Activated T-helper 2 cell treated with anti-CD3 and anti-CD28 coated beads, Interferon-gamma antibody, Interleukin-2, Interleukin-4, amounts not matched to agents 10 μg/mL and 5 μg/mL and 100 μg/mL, durations not matched to agents 14 hours and 24 hours and 36 hours (primary cell): ENCODE data around the gene CCDC116. TPM values are rescaled to one million over a fixed set of nuclear protein-coding genes. Genes with fewer than 3 reads are reported as not detected.
"Not testable (repeated sequence)": the region's sequence is repeated elsewhere in the genome, so short reads cannot be mapped to it uniquely, and the experiment has no call there.

Source experiments
- DNase-seq: peaks from one replicate; pipeline ENCODE4 v3.0.0; 2021; ENCODE audit warnings: low spot score
- H3K27ac Mint-ChIP-seq: one replicate; pipeline ENCODE4 v1.8.0; 2021; ENCODE audit warnings: mixed read lengths
- H3K27me3 Mint-ChIP-seq: one replicate; pipeline ENCODE4 v1.8.0; 2021; ENCODE audit warnings: low read depth, mixed read lengths
- H3K36me3 Mint-ChIP-seq: one replicate; pipeline ENCODE4 v1.8.0; 2021; ENCODE audit warnings: low read depth, mixed read lengths
- H3K4me1 Mint-ChIP-seq: one replicate; pipeline ENCODE4 v1.8.0; 2021; ENCODE audit warnings: low read depth, mixed read lengths
- H3K4me3 Mint-ChIP-seq: one replicate; pipeline ENCODE4 v1.8.0; 2021; ENCODE audit warnings: low read depth, mild to moderate bottlenecking, moderate library complexity, mixed read lengths
- H3K9me3 Mint-ChIP-seq: one replicate; pipeline ENCODE4 v1.8.0; 2021; ENCODE audit warnings: mixed read lengths
- intact Hi-C: fragments of 100-400 bp; cut with micrococcal nuclease; formaldehyde crosslinking; loops from one replicate; pipeline ENCODE4 v1.15.1; 2023
- total RNA-seq: library from RNA; stranded (reverse); gene quantifications from 2 replicates; pipeline ENCODE4 v1.2.3, GENCODE V29; 2022

CCDC116 gene
- total RNA-seq, 1 donor from 2014 or later: 0.59 TPM

- Mint-ChIP-seq H3K27me3 (no peaks in the 10 kb centered on the region), H3K36me3 (peaks cover 48% of the 10 kb centered on the region), H3K4me1 (peaks cover 4% of the 10 kb centered on the region), H3K27ac (no peak overlapping the region), H3K9me3 (no peaks in the 10 kb centered on the region), H3K4me3 (no peak overlapping the region)
- DNase-seq: no peak
- intact Hi-C loops: no loop called here
These were observed 16.8 kb upstream of the CCDC116 start for GRCh38 chr22:21615731-21616130.

- DNase-seq, H3K4me3 Mint-ChIP-seq, H3K27ac Mint-ChIP-seq, intact Hi-C loops, H3K4me1 Mint-ChIP-seq, H3K9me3 Mint-ChIP-seq, H3K27me3 Mint-ChIP-seq: not testable (repeated sequence)
- H3K36me3 Mint-ChIP-seq: peaks cover 42% of the 10 kb centered on the region
These were observed 15.2 kb upstream of the CCDC116 start for GRCh38 chr22:21617337-21617736.

GRCh38 chr22:21621025-21621424 lies 11.5 kb upstream of the CCDC116 start:
- no peak overlapping the region for H3K27ac Mint-ChIP-seq
- H3K36me3 Mint-ChIP-seq: peaks cover 39% of the 10 kb centered on the region
- intact Hi-C loops: no loop called here
- no peak overlapping the region for H3K4me3 Mint-ChIP-seq
- DNase-seq: no peak
- no peaks in the 10 kb centered on the region for H3K9me3 Mint-ChIP-seq
- peaks cover 9% of the 10 kb centered on the region for H3K4me1 Mint-ChIP-seq
- H3K27me3 Mint-ChIP-seq: no peaks in the 10 kb centered on the region

GRCh38 chr22:21622011-21622918 lies 10.3 kb upstream of the CCDC116 start:
- intact Hi-C loops: no loop called here
- Mint-ChIP-seq H3K36me3 (peaks cover 46% of the 10 kb centered on the region), H3K4me3 (no peak overlapping the region), H3K9me3 (no peaks in the 10 kb centered on the region), H3K27me3 (no peaks in the 10 kb centered on the region), H3K27ac (no peak overlapping the region), H3K4me1 (peaks cover 16% of the 10 kb centered on the region)
- no peak for DNase-seq

- no peaks in the 10 kb centered on the region for H3K9me3 Mint-ChIP-seq
- no peak overlapping the region for H3K27ac Mint-ChIP-seq
- peaks cover 20% of the 10 kb centered on the region for H3K4me1 Mint-ChIP-seq
- H3K4me3 Mint-ChIP-seq: no peak overlapping the region
- H3K27me3 Mint-ChIP-seq: no peaks in the 10 kb centered on the region
- no peak for DNase-seq
- peaks cover 51% of the 10 kb centered on the region for H3K36me3 Mint-ChIP-seq
- intact Hi-C loops: no loop called here
These were observed 9.5 kb upstream of the CCDC116 start for GRCh38 chr22:21622919-21623647.

- no peak overlapping the region for H3K4me3 Mint-ChIP-seq
- no peaks in the 10 kb centered on the region for H3K27me3 Mint-ChIP-seq
- H3K27ac Mint-ChIP-seq: no peak overlapping the region
- H3K9me3 Mint-ChIP-seq: no peaks in the 10 kb centered on the region
- DNase-seq: no peak
- intact Hi-C loops: no loop called here
- H3K4me1 Mint-ChIP-seq: peaks cover 23% of the 10 kb centered on the region
- H3K36me3 Mint-ChIP-seq: peaks cover 55% of the 10 kb centered on the region
These were observed 9.0 kb upstream of the CCDC116 start for GRCh38 chr22:21623648-21623970.

- peak overlapping the region; percentile 65 for H3K27ac Mint-ChIP-seq
- peaks cover 25% of the 10 kb centered on the region for H3K4me1 Mint-ChIP-seq
- peaks cover 58% of the 10 kb centered on the region for H3K36me3 Mint-ChIP-seq
- no peaks in the 10 kb centered on the region for H3K27me3 Mint-ChIP-seq
- DNase-seq: no peak
- no peaks in the 10 kb centered on the region for H3K9me3 Mint-ChIP-seq
- H3K4me3 Mint-ChIP-seq: no peak overlapping the region
- intact Hi-C loops: no loop called here
These were observed 8.3 kb upstream of the CCDC116 start for GRCh38 chr22:21624120-21624879.

- Mint-ChIP-seq H3K27ac (peak overlapping the region; percentile 65), H3K27me3 (no peaks in the 10 kb centered on the region), H3K4me3 (no peak overlapping the region), H3K36me3 (peaks cover 54% of the 10 kb centered on the region), H3K4me1 (peaks cover 23% of the 10 kb centered on the region), H3K9me3 (no peaks in the 10 kb centered on the region)
- intact Hi-C loops: no loop called here
- DNase-seq: no peak
These were observed 7.4 kb upstream of the CCDC116 start for GRCh38 chr22:21624880-21625791.

- Mint-ChIP-seq H3K36me3 (peaks cover 52% of the 10 kb centered on the region), H3K27ac (peak overlapping the region; percentile 20), H3K27me3 (no peaks in the 10 kb centered on the region), H3K9me3 (no peaks in the 10 kb centered on the region), H3K4me3 (peak overlapping the region; percentile 48), H3K4me1 (peaks cover 31% of the 10 kb centered on the region)
- intact Hi-C loops: no loop called here
- no peak for DNase-seq
These were observed 6.4 kb upstream of the CCDC116 start for GRCh38 chr22:21626073-21626734.

- peaks cover 35% of the 10 kb centered on the region for H3K4me1 Mint-ChIP-seq
- peak overlapping the region; percentile 20 for H3K27ac Mint-ChIP-seq
- peaks cover 49% of the 10 kb centered on the region for H3K36me3 Mint-ChIP-seq
- H3K9me3 Mint-ChIP-seq: no peaks in the 10 kb centered on the region
- peak overlapping the region; percentile 84 for H3K4me3 Mint-ChIP-seq
- intact Hi-C loops: no loop called here
- no peak for DNase-seq
- H3K27me3 Mint-ChIP-seq: no peaks in the 10 kb centered on the region
These were observed 5.7 kb upstream of the CCDC116 start for GRCh38 chr22:21626735-21627469.
